K562 (cell line): Measurements from ENCODE around the gene RORC. TPM values are rescaled to one million over a fixed set of nuclear protein-coding genes. Genes with fewer than 3 reads are reported as not detected.

ENCODE experiments used
- ATAC-seq: fragments of 200-7000 bp; cut with Tn5 transposase; 3 replicates; pipeline ENCODE4 v1.9.1; 2020; ENCODE audit warnings: moderate library complexity
- BruUV-seq: library from RNA; stranded (reverse); fragments of 400-500 nt; replicated peaks from 2 replicates; lab custom pipeline; 2021; lab: Mats Ljungman, UMichigan
- CTCF ChIA-PET: fragments of 300-600 bp; formaldehyde crosslinking; extraction: SDS; loops from one replicate; lab custom pipeline; 2021; ENCODE audit warnings: low intra/inter-chr PET ratio; lab: Yijun Ruan, JAX
- POLR2A ChIA-PET: fragments of 300-600, 350-650 bp; sonication (Branson Sonifier 250); formaldehyde crosslinking; extraction: SDS; loops from one replicate; lab custom pipeline; 2021; ENCODE audit warnings: antibody characterized with exemption, inconsistent platforms; lab: Yijun Ruan, JAX
- DNase-seq, 4 experiments: peaks; one replicate each; pipeline versions ENCODE4 v3.0.0 to v3.0.0-alpha.2; 2011 to 2018; ENCODE audit warnings: low spot score in 3 of 4, mixed read lengths in 3 of 4; ENCODE audit errors: extremely low read depth in 1 of 4
- FAIRE-seq: peaks from 2 replicates; lab custom pipeline; 2011; peaks lifted over from hg19 to GRCh38; lab: Jason Lieb, UNC
- H2AFZ ChIP-seq: 2 replicates; pipeline ENCODE4 v1.6.0; 2011; ENCODE audit warnings: low read depth, low read length, control low read depth, inconsistent platforms
- H3K27ac ChIP-seq: fragments of 200-600 bp; 3 replicates; pipeline ENCODE4 v1.8.0; 2011; ENCODE audit warnings: low read depth, mild to moderate bottlenecking, control low read depth, inconsistent platforms, low read length, moderate library complexity, mixed read lengths; ENCODE audit errors: extremely low read depth
- H3K27me3 ChIP-seq, 2 experiments: fragments of 300-600 bp in 1 of 2; 2 replicates in 1 of 2; 3 replicates in 1 of 2; pipeline versions ENCODE4 v1.6.0 to v1.8.0; 2011; ENCODE audit warnings: inconsistent platforms in 2 of 2, low read length in 2 of 2, mild to moderate bottlenecking in 1 of 2, mixed read lengths in 1 of 2, moderate library complexity in 1 of 2; ENCODE audit not compliant: control insufficient read depth in 2 of 2, insufficient read depth in 2 of 2
- H3K36me3 ChIP-seq: fragments of 300-600 bp; 3 replicates; pipeline ENCODE4 v1.8.0; 2011; ENCODE audit warnings: mild to moderate bottlenecking, low read length, inconsistent platforms; ENCODE audit not compliant: control insufficient read depth, insufficient read depth
- H3K4me1 ChIP-seq, 2 experiments: fragments of 200-600 bp in 1 of 2; replicated peaks in 1 of 2; 2 replicates in 1 of 2; 3 replicates in 1 of 2; pipeline versions ENCODE4 v1.5.1 to v1.8.0; 2011; ENCODE audit warnings: inconsistent platforms in 2 of 2, low read length in 2 of 2, mild to moderate bottlenecking in 1 of 2, mixed read lengths in 1 of 2, moderate library complexity in 1 of 2; ENCODE audit not compliant: control insufficient read depth in 2 of 2, insufficient read depth in 2 of 2
- H3K4me2 ChIP-seq: 2 replicates; pipeline ENCODE4 v1.6.1; 2011; ENCODE audit warnings: low read length, control low read depth, inconsistent platforms, mixed read lengths; ENCODE audit not compliant: insufficient read depth
- H3K4me3 ChIP-seq: fragments of 200-600 bp; sonication (generic), shearing (Covaris generic); 2 replicates; pipeline ENCODE4 v1.5.1; 2016; ENCODE audit warnings: control low read depth, inconsistent platforms
- H3K79me2 ChIP-seq: fragments of 200-600 bp; 3 replicates; pipeline ENCODE4 v1.8.0; 2011; ENCODE audit warnings: low read length, inconsistent platforms; ENCODE audit not compliant: control insufficient read depth, insufficient read depth
- H3K9ac ChIP-seq, 2 experiments: 2 replicates each; pipeline versions ENCODE4 v1.6.0 to v1.6.1; 2011; ENCODE audit warnings: low read depth in 2 of 2, low read length in 2 of 2, control low read depth in 1 of 2, inconsistent platforms in 1 of 2, mild to moderate bottlenecking in 1 of 2, mixed read lengths in 1 of 2; ENCODE audit not compliant: insufficient read depth in 1 of 2
- H3K9me1 ChIP-seq: one replicate; pipeline ENCODE4 v1.6.0; 2011; ENCODE audit warnings: inconsistent platforms, mild to moderate bottlenecking, low read length, moderate library complexity; ENCODE audit not compliant: control insufficient read depth, insufficient read depth
- H3K9me3 ChIP-seq: replicated peaks from 2 replicates; pipeline ENCODE4 v1.5.1; 2011; ENCODE audit warnings: low read depth, low read length, inconsistent platforms; ENCODE audit not compliant: control insufficient read depth, insufficient read depth
- H4K20me1 ChIP-seq: replicated peaks from 2 replicates; pipeline ENCODE4 v1.6.1; 2011; ENCODE audit warnings: low read length, inconsistent platforms, mixed read lengths; ENCODE audit not compliant: control insufficient read depth, insufficient read depth
- CBX8 ChIP-seq: fragments of 200-600 bp; sonication (generic); IDR thresholded peaks from 2 replicates; pipeline ENCODE4 v1.6.1; 2012; ENCODE audit warnings: borderline replicate concordance, mixed run types, low read depth, mild to moderate bottlenecking, moderate library complexity, mixed read lengths, low read length, control low read depth, inconsistent platforms; ENCODE audit not compliant: poor library complexity, severe bottlenecking; ENCODE audit errors: extremely low read depth
- FOS ChIP-seq: IDR thresholded peaks from 3 replicates; pipeline ENCODE4 v1.6.1; 2011; ENCODE audit not compliant: insufficient read length; ENCODE audit errors: extremely low read depth
- GATA2 ChIP-seq: sonication (generic); formaldehyde crosslinking; IDR thresholded peaks from 2 replicates; pipeline ENCODE4 v1.4.0; 2020; ENCODE audit warnings: mild to moderate bottlenecking, missing genetic modification reagents
- HNRNPH1 ChIP-seq: fragments of 200-400 bp; formaldehyde crosslinking; optimal IDR thresholded peaks from 2 replicates; pipeline ENCODE3; 2017; ENCODE audit warnings: low read depth, mild to moderate bottlenecking, low read length, moderate library complexity
- MEF2D ChIP-seq: conservative IDR thresholded peaks from 2 replicates; pipeline ENCODE4 v1.6.1; 2016; ENCODE audit warnings: low read depth, missing genetic modification characterization, missing compliant biosample characterization
- RAD21 ChIP-seq, 2 experiments: fragments of 250-450 bp in 1 of 2; fragments of 450-650 bp in 1 of 2; sonication (Bioruptor Pico) in 1 of 2; formaldehyde crosslinking in 1 of 2; IDR thresholded peaks in 1 of 2; conservative IDR thresholded peaks in 1 of 2; 2 replicates each; pipeline versions ENCODE4 v1.4.0 to v1.8.0; 2020 to 2022; ENCODE audit warnings: mild to moderate bottlenecking in 2 of 2, moderate library complexity in 1 of 2
- SAP30 ChIP-seq: fragments of 200-600 bp; sonication (generic); IDR thresholded peaks from 2 replicates; pipeline ENCODE4 v1.6.1; 2012; ENCODE audit warnings: borderline replicate concordance, low read depth, mild to moderate bottlenecking, moderate library complexity, low read length, control low read depth, inconsistent platforms; ENCODE audit not compliant: insufficient read depth, poor library complexity, severe bottlenecking
- SMARCC2 ChIP-seq: fragments of 450-650 bp; IDR thresholded peaks from 2 replicates; pipeline ENCODE4 v1.6.1; 2017; ENCODE audit warnings: antibody characterized with exemption, moderate library complexity, mild to moderate bottlenecking, low read depth
- TGIF2 ChIP-seq: sonication (generic); formaldehyde crosslinking; IDR thresholded peaks from 2 replicates; pipeline ENCODE4 v1.8.1; 2022; ENCODE audit warnings: mild to moderate bottlenecking, missing genetic modification reagents, moderate library complexity
- ZFP36 ChIP-seq: fragments of 150-350 bp; IDR thresholded peaks from 2 replicates; pipeline ENCODE4 v1.6.1; 2018; ENCODE audit warnings: low read length, low read depth; ENCODE audit not compliant: partially characterized antibody
- ZNF324 ChIP-seq: fragments of 250-450 bp; sonication (Bioruptor Pico); IDR thresholded peaks from 2 replicates; pipeline ENCODE4 v1.4.0; 2020; ENCODE audit warnings: mild to moderate bottlenecking
- WGBS: fragments of 100-300 bp; shearing (Covaris generic); methylation state at CpG from one replicate; pipeline ENCODE4 v1.1.6; 2016; ENCODE audit warnings: low coverage, mixed read lengths; ENCODE audit not compliant: insufficient coverage; ENCODE audit errors: missing lambda C conversion rate; 5-methylcytosine and 5-hydroxymethylcytosine counted together
- in situ Hi-C: fragments of 300-500 bp; cut with MboI; formaldehyde crosslinking; loops from 4 replicates; pipeline ENCODE4 v1.15.0; 2018; ENCODE audit warnings: inconsistent platforms, mixed read lengths
- intact Hi-C: fragments of 100-400 bp; cut with micrococcal nuclease; formaldehyde crosslinking; loops from 2 replicates; pipeline ENCODE4 v1.14.2; 2022
- polyA plus RNA-seq, 8 experiments: library from polyadenylated mRNA; depleted of rRNA in 4 of 8; stranded (reverse) in 5 of 8; unstranded in 3 of 8; fragments of >200 nt; fragmentation: Nextera tagmentation in 2 of 8; fragmentation: Illumina TruSeq in 1 of 8; extraction: Ambion mirVana in 2 of 8; extraction: Trizol in 1 of 8; gene quantifications; 2 replicates each; pipeline versions ENCODE4 v1.2.1 to v1.2.3, GENCODE V29; 2011 to 2014; ENCODE audit warnings: inconsistent platforms in 1 of 8, missing spikeins in 1 of 8
- total RNA-seq, 7 experiments: library from RNA; depleted of rRNA in 6 of 7; stranded (reverse); fragments of >200 nt in 6 of 7; fragmentation: Illumina TruSeq in 2 of 7; extraction: Trizol in 2 of 7; gene quantifications; 2 replicates each; pipeline versions ENCODE4 v1.2.1 to v1.2.3, GENCODE V29; 2011 to 2021; ENCODE audit warnings: low replicate concordance in 1 of 7
- TF ChIP-seq, protein P1 (sequence below), 2 experiments: fragments of 450-650 bp; IDR thresholded peaks; 2 replicates each; pipeline ENCODE4 v1.6.1; 2016
- TF ChIP-seq, protein P2 (sequence below), 2 experiments: fragments of 250-450 bp in 1 of 2; fragments of 450-650 bp in 1 of 2; sonication (Bioruptor Pico) in 1 of 2; IDR thresholded peaks; 2 replicates each; pipeline versions ENCODE4 v1.6.1 to v1.8.0; 2016 to 2021; ENCODE audit warnings: mild to moderate bottlenecking in 2 of 2, moderate library complexity in 2 of 2, missing compliant biosample characterization in 1 of 2, missing genetic modification characterization in 1 of 2
- TF ChIP-seq, protein P3 (sequence below): fragments of 450-650 bp; formaldehyde crosslinking; IDR thresholded peaks from 2 replicates; pipeline ENCODE4 v1.4.0; 2022; ENCODE audit warnings: missing genetic modification characterization
- TF ChIP-seq, protein P4 (sequence below): fragments of 250-450 bp; sonication (Bioruptor Pico); IDR thresholded peaks from 2 replicates; pipeline ENCODE4 v1.8.0; 2021; ENCODE audit warnings: moderate library complexity, mild to moderate bottlenecking, inconsistent platforms
- TF ChIP-seq, protein P5 (sequence below): sonication (generic); formaldehyde crosslinking; IDR thresholded peaks from 2 replicates; pipeline ENCODE4 v1.8.0; 2022; ENCODE audit warnings: mild to moderate bottlenecking, missing genetic modification reagents

RORC gene
- total and polyA plus RNA-seq, 9 of the 15 experiments (the other 6 are each of a cell fraction or from before 2014, with no cell fraction given): not detected

DNA sequence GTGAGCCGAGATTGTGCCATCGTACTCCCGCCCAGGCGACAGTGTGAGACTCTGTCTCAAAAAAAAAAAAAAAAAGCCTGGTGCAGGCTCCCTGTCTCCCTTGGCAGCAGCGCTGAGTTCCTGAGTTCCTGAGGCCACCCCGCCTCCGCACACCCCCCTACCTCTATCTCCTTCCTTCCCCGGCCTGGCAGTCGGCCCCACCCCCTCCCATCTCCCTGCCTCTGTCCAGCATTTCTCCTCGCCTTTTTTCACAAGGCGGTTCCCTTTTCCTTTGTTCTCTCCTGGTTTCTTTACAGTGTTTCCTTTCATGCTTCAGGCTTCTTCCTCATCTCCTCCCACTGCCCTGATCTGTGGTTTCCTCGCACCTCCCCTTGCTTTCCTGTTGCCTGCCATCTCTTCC, 2.7 kb downstream of the RORC start (continued):
- TF ChIP-seq, protein P1, sequence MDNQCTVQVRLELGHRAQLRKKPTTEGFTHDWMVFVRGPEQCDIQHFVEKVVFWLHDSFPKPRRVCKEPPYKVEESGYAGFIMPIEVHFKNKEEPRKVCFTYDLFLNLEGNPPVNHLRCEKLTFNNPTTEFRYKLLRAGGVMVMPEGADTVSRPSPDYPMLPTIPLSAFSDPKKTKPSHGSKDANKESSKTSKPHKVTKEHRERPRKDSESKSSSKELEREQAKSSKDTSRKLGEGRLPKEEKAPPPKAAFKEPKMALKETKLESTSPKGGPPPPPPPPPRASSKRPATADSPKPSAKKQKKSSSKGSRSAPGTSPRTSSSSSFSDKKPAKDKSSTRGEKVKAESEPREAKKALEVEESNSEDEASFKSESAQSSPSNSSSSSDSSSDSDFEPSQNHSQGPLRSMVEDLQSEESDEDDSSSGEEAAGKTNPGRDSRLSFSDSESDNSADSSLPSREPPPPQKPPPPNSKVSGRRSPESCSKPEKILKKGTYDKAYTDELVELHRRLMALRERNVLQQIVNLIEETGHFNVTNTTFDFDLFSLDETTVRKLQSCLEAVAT (IDR thresholded peaks at IDR 0.05): no peak
- TF ChIP-seq CBX8: no peak
- no peak for TF ChIP-seq SMARCC2
- TF ChIP-seq GATA2 (CRISPR knock-in tag): no peak
- no peak for TF ChIP-seq FOS
- TF ChIP-seq, all 486 proteins: peak for 9

DNA sequence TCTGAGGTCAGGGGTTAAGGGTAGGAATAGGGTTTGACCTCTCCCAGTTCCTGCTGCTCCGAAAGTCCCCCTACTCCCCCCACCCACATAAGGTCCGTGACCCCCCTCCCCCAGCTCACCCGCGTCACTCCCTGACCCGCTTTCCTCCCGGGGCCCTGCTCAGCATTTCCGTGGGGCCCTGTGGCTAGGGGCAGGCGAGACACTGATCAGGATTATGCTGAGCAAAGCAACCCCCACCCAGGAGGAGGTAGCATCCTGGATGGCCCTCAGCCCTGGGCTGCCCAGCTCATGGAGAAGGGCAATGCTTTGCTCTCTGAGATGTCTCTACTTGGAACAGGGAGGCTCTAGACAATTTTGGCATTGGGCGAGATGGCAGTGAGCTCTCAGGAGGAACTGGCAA, 3.7 kb downstream of the RORC start:
- DNase-seq (no peak), ATAC-seq (no peak), FAIRE-seq (no peak)
- Histone ChIP-seq H3K36me3 (no peaks in the 10 kb centered on the region), H2AFZ (no peak overlapping the region), H3K4me3 (no peak overlapping the region), H3K27ac (no peak overlapping the region), H3K4me2 (no peak overlapping the region), H3K9ac (no peak overlapping the region), H3K4me1 (peaks cover 5 to 33% of the 10 kb centered on the region in 2 experiments), H3K79me2 (no peaks in the 10 kb centered on the region), H4K20me1 (no peaks in the 10 kb centered on the region), H3K9me1 (peaks cover 3% of the 10 kb centered on the region), H3K27me3 (peaks cover 14 to 37% of the 10 kb centered on the region in 2 experiments; a peak in 4 of 5 replicates), H3K9me3 (no peaks in the 10 kb centered on the region)
- intact Hi-C loops: no loop called here
- no TSS peak for BruUV-seq
- CTCF ChIA-PET: no interaction called here
- in situ Hi-C loops: no loop called here
- POLR2A ChIA-PET: interaction anchor here (0.6 to 1.5 kb wide), 3 partner anchors 13 to 250 kb away, joined by 3 to 4 read pairs (median 3); no protein-coding TSS in a partner anchor
- 16% methylated on average over 7 of the region's 9 CpGs for WGBS
- no peak for TF ChIP-seq HNRNPH1
- TF ChIP-seq, protein P2, sequence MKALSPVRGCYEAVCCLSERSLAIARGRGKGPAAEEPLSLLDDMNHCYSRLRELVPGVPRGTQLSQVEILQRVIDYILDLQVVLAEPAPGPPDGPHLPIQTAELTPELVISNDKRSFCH (CRISPR knock-in tag; IDR thresholded peaks at IDR 0.05): no peak
- TF ChIP-seq, protein P2 (tag; IDR thresholded peaks at IDR 0.05): no peak
- no peak for TF ChIP-seq ZNF324 (CRISPR knock-in tag)
- TF ChIP-seq, protein P3, sequence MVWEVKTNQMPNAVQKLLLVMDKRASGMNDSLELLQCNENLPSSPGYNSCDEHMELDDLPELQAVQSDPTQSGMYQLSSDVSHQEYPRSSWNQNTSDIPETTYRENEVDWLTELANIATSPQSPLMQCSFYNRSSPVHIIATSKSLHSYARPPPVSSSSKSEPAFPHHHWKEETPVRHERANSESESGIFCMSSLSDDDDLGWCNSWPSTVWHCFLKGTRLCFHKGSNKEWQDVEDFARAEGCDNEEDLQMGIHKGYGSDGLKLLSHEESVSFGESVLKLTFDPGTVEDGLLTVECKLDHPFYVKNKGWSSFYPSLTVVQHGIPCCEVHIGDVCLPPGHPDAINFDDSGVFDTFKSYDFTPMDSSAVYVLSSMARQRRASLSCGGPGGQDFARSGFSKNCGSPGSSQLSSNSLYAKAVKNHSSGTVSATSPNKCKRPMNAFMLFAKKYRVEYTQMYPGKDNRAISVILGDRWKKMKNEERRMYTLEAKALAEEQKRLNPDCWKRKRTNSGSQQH (CRISPR knock-in tag): no peak
- TF ChIP-seq, protein P4, sequence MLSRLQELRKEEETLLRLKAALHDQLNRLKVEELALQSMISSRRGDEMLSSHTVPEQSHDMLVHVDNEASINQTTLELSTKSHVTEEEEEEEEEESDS (CRISPR knock-in tag): no peak
- no peak for TF ChIP-seq MEF2D (tag)
- no peak for TF ChIP-seq RAD21 (CRISPR knock-in tag; conservative IDR thresholded peaks at IDR 0.05 in 1 of 2, IDR thresholded peaks at IDR 0.05 in 1 of 2)
- TF ChIP-seq, protein P5, sequence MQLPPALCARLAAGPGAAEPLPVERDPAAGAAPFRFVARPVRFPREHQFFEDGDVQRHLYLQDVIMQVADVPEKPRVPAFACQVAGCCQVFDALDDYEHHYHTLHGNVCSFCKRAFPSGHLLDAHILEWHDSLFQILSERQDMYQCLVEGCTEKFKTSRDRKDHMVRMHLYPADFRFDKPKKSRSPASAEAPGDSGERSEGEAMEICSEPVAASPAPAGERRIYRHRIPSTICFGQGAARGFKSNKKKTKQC: no peak
- TF ChIP-seq ZFP36: no peak
- no peak for TF ChIP-seq TGIF2 (CRISPR knock-in tag)
- no peak for TF ChIP-seq SAP30
